Stimulated activated CD8-positive, alpha-beta memory T cell treated with anti-CD3 and anti-CD28 coated beads, Interleukin-2, amount 100 ng/mL, for 48 hours (primary cell): ENCODE data around the gene RSPH9.

Experiments used
- DNase-seq, 2 donors: peaks; one replicate each; pipeline ENCODE4 v3.0.0-alpha.2; 2020; ENCODE audit warnings: low read depth in 2 of 2

Gene RSPH9

DNA sequence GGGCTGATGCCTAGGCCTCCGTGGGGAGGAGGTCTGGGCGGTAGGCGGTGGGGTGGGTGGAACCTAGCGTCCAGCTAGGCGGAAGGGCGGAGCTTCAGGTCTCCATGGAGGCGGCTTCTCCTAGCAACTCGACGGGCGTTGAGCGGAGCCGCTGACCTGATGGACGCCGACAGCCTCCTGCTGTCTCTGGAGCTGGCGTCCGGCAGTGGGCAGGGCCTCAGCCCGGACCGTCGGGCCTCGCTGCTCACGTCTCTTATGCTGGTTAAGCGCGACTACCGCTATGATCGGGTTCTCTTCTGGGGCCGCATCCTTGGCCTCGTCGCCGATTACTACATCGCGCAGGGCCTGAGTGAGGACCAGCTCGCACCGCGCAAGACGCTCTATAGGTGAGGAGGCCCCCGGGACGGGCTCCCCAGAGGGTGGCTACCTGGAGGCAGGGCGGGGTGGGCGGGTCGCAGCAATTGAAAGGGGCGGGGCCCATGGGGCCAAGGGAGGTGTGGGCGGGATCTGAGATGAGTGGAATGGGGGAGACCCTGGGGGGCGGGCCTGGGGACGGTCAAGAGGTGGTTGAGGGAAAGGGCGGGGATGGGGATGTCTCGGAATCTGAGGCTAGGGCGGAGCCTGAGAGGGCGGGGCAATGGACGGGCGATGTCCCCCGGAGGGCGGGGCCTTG, at the start of gene RSPH9:
TSS of gene RSPH9 (plus strand) at position 97 of the 673 bp plus-strand sequence. CDS start at position 160, 63 bp downstream.
- DNase-seq: peak; percentile 48 to 65

DNA sequence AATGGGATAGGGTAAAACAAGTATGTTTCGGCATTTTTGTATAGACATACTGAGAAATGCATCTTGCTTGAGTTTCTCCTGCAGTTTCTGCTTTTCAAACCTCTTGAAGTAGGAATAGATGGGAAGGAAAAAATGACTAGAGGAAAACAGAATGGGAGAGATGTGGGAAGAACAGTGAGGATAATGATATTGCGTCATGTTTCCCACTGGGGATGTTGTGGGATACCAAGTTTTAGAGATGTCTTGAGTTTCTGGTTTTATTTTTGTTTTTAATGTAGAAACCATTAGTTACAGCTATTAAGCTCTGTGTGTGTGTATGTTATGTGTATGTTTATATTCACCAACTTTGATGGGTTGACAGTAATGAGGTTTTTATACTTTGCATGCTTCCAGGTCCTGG, 44.2 kb upstream of the RSPH9 start:
- no peak for DNase-seq

DNA sequence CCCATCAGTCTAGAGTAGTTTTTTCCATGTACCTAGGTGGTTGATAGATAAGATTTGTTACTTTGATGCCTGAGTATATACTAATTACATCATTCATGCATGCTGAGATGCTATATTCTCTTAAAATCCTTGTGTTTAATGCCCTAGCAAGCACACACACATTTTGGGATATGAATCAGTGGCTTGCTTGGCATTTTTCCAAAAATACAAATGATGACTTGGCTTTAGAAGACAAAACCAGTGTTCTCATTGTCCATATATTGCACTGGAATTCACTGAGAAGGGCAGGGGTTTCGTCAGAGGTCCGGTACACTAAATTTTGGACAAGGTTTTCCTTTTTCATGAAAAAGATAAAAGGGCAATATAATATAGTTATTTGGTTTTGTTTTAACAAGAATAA, 40.7 kb upstream of the RSPH9 start:
- DNase-seq: no peak

DNA sequence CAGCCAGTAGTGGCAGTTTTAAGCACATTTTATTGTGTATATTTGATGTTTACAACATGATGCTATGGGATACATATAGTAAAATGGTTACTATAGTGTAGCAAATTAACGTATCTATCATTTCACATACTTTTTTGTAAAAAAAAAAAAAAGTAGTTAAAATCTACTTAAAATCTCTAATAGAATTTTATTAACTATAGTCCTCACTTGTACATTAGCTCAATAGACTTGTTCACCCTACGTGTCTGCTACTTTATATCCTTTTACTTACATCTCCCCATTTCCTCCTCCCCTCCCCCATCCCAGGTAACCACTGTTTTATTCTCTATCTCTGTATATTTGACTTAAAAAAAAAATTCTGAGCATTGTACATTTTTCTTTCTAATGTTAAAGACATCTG, 38.8 kb upstream of the RSPH9 start:
- DNase-seq: no peak

- peak; percentile 25 to 45 for DNase-seq
Observed at GRCh38 chr6:43608310-43608763, 36.5 kb upstream of the RSPH9 start.

- no peak for DNase-seq
Observed at GRCh38 chr6:43608807-43609206, 36.0 kb upstream of the RSPH9 start.

GRCh38 chr6:43609402-43609801, 35.4 kb upstream of the RSPH9 start:
- DNase-seq: no peak

GRCh38 chr6:43610431-43610830, 34.4 kb upstream of the RSPH9 start:
- no peak for DNase-seq

- DNase-seq: no peak
Observed at GRCh38 chr6:43613721-43614395, 31.0 kb upstream of the RSPH9 start.

- no peak for DNase-seq
Observed at GRCh38 chr6:43614396-43614730, 30.5 kb upstream of the RSPH9 start.

- DNase-seq: no peak
Observed at GRCh38 chr6:43616725-43617472, 27.9 kb upstream of the RSPH9 start.

DNA sequence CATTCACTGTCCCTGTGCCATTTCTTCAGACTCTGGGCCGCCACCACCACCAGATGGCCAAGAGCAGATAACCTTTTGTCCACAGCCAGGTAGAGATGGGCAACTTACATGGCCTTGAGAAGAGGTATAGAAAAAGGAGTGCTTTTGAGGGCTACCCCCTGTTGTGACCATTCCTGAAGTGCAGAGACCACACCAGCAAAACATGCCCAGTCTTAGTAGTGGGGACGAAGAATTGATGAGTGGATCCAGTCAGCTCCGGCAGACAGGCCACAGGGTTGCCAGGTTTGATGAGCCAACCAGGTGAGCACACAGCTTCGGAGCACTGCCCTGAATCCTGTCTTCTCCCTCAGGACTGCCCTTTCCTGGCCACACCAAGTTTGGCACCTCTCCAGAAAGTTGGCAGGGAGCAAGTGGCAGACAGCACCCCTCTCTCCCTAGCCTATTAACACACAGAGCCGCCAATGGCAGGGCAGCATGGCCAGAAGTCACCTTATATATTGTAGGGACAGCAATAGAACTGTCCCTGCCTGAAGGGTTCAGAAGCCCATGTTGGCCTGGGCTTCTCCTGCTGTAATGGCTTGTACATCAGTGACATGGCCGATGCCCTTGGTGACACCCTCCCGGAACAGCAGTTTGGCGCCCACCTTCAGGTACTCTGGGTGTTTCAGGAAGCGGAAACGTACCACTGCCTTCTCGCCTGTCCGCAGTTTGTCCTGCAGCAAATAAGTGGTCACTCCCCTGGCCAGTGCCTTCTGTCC, 23.6 kb upstream of the RSPH9 start:
- DNase-seq: no peak

DNA sequence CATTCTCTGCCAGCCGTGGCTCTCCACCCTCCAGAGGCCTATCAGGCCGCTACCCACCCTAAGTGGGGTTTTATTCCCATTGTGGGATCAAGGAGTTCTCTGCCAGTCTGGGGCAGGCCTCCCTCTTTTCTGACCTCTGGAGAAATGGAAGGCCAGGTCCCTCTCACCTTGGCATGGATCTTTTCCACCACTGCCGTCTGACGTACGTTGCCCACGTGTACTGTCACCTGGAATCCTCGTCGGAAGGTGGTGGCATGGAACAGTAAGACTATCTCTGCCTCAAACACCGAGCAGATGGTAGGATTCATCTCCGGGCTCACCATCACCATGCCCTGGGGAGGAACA, 23.0 kb upstream of the RSPH9 start:
- no peak for DNase-seq

- DNase-seq: no peak
Observed at GRCh38 chr6:43622541-43622940, 22.3 kb upstream of the RSPH9 start.

DNA sequence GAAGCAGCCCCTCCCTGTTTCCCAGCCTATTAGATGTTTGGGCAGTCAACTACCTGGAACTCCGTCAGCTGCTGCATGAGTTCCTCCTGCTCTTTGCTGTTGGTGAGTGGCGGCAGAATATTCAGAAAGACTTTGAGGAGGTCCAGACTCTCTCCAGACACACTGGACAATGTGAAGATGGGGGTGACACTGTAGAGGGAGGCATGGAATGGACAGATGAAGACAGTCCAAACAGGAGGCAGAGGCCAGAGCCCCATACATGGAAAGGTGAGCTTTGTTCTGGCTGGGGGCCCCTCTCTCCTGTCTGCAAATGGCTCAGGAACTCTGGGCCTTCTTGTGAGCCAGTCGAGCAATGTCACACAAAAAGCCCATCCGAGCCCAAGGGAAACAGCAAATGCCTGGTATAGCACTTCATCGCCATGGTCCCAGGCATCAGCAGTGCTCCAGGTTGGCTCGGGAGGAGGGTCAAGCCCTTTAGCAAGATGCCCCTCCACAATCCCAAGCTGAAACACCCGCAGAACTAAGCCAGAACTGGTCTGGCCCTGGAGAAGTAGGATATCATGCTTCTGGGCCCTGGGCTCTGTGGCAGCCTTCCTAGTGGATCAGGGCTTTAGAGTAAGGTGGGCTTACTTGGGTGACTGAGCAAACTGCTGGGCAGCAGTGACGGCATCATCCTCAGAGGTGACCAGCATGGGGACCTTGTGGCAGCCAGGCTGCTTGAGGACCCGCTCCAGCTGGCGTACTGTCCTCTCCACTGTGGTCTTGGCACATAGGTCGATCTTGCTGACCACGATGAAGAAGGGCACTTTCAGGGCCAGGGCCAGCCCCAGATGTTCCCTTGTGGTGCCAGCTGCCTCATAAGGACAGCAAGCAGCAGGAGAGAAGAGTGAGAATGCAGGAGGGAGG, 20.7 kb upstream of the RSPH9 start:
- DNase-seq: no peak

DNA sequence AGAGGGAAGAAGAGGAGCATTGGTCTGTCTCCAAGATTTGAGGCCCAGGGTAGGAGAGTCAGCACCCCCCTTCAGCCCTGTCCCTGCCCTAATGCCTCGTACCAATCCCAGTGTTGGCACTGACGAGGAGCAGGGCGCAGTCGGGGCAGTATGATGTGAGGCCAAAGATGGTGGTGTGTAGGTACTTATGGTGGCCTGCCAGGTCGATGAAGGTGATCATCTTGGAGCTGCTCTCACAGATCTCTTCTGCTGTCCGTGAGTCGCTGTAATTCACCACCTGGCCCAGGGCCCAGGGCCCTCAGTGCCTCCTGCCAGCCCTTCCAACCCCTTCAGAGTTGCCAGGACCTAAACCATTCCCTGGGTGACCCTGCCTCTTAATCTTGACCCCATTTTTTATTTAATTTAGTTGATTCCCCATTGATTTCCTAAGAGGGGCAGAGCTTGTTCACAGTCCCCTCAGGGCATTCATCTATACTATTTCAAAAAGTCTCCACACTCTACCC, 20.0 kb upstream of the RSPH9 start:
- DNase-seq: no peak

DNA sequence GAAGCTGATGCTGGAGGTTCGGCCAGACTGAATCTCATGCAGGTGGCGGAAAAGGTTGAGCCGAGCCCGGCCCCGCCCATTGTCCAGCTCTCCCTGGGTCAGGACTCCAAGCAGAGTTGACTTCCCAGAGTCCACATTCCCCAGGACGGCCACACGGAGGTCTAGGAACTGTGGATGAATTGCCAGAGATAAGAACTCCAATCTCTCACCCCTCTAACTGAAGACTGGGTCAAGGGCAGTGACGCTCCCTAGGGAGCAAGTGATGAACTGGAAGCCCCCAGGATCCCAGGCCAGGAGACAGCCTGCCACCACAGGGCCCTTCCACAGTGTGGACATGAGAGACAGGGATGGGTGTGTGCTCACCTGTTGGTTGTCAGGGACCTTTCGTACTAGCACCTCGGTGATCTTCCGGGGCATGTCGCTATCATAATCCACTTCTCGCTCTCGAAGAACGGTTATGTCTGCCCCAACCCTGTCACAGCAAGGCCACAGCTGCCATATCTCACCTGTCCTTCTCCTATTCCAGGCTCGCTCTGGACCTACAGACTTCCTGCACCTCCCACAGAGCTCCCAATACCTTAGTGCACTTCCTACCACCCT, 19.3 kb upstream of the RSPH9 start:
- DNase-seq: no peak

GRCh38 chr6:43627008-43627825, 17.6 kb upstream of the RSPH9 start:
- DNase-seq: no peak

GRCh38 chr6:43628393-43629103, 16.3 kb upstream of the RSPH9 start:
- DNase-seq: peak; percentile 38 to 44
